Activated effector memory CD4-positive, alpha-beta T cell treated with anti-CD3 and anti-CD28 coated beads, Interleukin-2, amount 50 U/mL, for 16 hours (primary cell): Measurements from ENCODE around the gene AGPAT3.
A peak's percentile ranks its signal among the peaks of the same experiment; 100 is the strongest.

ENCODE experiments used
- DNase-seq: peaks from one replicate; pipeline ENCODE4 v3.0.0-alpha.2; 2020

Gene AGPAT3

GRCh38 chr21:43925609-43926008, 60.6 kb downstream of the AGPAT3 start:
- no peak for DNase-seq

- DNase-seq, result no peak
These were observed 61.2 kb downstream of the AGPAT3 start for GRCh38 chr21:43926196-43926595.

- no peak for DNase-seq
These were observed 62.7 kb downstream of the AGPAT3 start for GRCh38 chr21:43927591-43928221.

- DNase-seq, result no peak
These were observed 63.5 kb downstream of the AGPAT3 start for GRCh38 chr21:43928222-43929125.

GRCh38 chr21:43929217-43929971, 64.4 kb downstream of the AGPAT3 start:
- DNase-seq, result no peak

- DNase-seq, result no peak
These were observed 65.2 kb downstream of the AGPAT3 start for GRCh38 chr21:43930074-43930847.

GRCh38 chr21:43930848-43931375, 65.9 kb downstream of the AGPAT3 start:
- no peak for DNase-seq

GRCh38 chr21:43931489-43931888, 66.5 kb downstream of the AGPAT3 start:
- no peak for DNase-seq

- DNase-seq, result no peak
These were observed 67.0 kb downstream of the AGPAT3 start for GRCh38 chr21:43932005-43932404.

GRCh38 chr21:43933199-43933598, 68.2 kb downstream of the AGPAT3 start:
- DNase-seq, result no peak

- DNase-seq, result no peak
These were observed 68.7 kb downstream of the AGPAT3 start for GRCh38 chr21:43933680-43934079.

- DNase-seq, result no peak
These were observed 69.1 kb downstream of the AGPAT3 start for GRCh38 chr21:43934116-43934515.

- DNase-seq, result no peak
These were observed 70.0 kb downstream of the AGPAT3 start for GRCh38 chr21:43934716-43935705.

GRCh38 chr21:43935711-43936110, 70.7 kb downstream of the AGPAT3 start:
- DNase-seq, result no peak

GRCh38 chr21:43936247-43936967, 71.4 kb downstream of the AGPAT3 start:
- no peak for DNase-seq

GRCh38 chr21:43937051-43937832, 72.2 kb downstream of the AGPAT3 start:
- no peak for DNase-seq

GRCh38 chr21:43937891-43938309, 72.9 kb downstream of the AGPAT3 start:
- no peak for DNase-seq

GRCh38 chr21:43938751-43939442, 73.9 kb downstream of the AGPAT3 start:
- DNase-seq, result peak; percentile 96
